Dedifferentiated amniotic fluid mesenchymal stem cell (primary cell): ENCODE data around the gene PLPP2.
"Not testable (repeated sequence)": the region's sequence is repeated elsewhere in the genome, so short reads cannot be mapped to it uniquely, and the experiment has no call there.

Experiments
- DNase-seq: peaks from one replicate; pipeline ENCODE4 v3.0.0-alpha.2; 2016; ENCODE audit errors: extremely low spot score

The PLPP2 gene

GRCh38 chr19:271856-272255 lies 19.3 kb downstream of the PLPP2 start:
- no peak for DNase-seq

DNA sequence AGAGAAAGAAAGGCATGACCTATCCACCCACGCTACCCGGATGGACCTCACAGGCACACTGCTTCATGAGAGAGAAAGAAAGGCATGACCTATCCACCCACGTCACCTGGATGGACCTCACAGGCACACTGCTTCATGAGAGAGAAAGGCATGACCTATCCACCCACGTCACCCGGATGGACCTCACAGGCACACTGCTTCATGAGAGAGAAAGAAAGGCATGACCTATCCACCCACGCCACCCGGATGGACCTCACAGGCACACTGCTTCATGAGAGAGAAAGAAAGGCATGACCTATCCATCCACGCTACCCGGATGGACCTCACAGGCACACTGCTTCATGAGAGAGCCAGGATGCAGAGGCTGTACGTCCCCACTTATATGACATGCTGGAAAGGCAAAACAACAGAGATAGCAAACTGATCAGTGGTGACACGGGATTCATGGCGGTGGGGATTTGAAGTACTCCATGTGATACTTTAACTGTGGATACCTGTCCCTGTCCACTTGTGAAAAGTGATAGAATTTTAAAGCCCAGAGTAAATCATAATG lies 20.4 kb downstream of the PLPP2 start:
- DNase-seq: not testable (repeated sequence)

DNA sequence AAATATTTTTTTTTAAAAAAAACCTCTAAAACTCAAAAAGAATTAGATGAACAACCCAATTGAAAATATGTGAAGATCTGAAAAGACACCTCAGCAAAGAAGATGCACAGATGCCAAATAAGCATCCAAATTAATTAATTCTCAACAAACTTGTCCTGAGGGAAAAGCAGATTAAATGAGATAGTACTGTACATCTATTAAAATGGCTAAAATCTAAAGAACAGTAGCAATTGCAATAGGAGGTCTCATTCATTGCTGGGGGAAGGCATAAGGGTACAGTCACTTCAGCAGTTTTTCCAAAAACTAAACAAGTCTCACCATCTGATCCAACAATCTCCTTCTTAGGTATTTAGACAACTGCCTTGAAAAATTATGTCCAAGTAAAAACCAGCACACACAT lies 22.0 kb downstream of the PLPP2 start:
- DNase-seq: no peak

DNA sequence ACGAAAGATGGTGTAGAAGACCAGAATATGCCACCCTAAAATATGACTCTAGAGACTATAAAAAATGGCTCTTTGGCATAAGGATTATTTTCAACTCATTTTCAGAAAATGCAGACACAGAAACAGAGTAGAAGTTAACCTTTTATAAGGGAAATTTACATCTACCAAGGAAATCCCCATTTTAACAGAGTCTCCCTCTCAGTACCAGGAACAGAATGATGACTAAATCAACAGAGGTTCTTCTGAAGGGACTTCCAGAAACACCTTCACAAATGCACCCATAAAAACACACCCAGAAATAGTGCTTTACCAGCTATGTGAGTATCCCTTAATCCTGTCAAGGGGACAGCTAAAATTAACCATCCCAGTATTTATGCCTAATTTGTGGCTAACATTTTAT lies 29.1 kb downstream of the PLPP2 start:
- no peak for DNase-seq

DNA sequence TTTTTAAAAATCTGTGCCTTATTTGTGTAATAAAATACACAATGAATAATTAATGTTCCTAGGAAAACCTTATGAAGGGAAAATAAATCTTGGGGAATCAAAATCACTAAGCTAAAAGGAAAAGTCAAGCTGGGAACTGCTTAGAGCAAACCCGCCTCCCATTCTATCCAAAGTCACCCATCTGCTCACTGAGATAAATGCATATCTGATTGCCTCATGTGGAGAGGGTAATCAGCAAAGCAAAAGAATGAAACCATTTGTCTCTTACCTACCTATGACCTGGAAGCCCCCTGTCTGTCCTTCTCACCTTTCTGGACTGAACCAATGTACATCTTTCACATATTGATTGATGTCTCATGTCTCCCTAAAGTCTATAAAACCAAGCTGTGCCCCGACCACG lies 34.4 kb downstream of the PLPP2 start:
- not testable (repeated sequence) for DNase-seq

- DNase-seq: not testable (repeated sequence)
Observed at GRCh38 chr19:252421-253186, 38.6 kb downstream of the PLPP2 start.

- DNase-seq: no peak
Observed at GRCh38 chr19:246551-246950, 44.7 kb downstream of the PLPP2 start.

- DNase-seq: not testable (repeated sequence)
Observed at GRCh38 chr19:245900-246299, 45.3 kb downstream of the PLPP2 start.

GRCh38 chr19:245457-245856 lies 45.7 kb downstream of the PLPP2 start:
- no peak for DNase-seq
